ENCODE results near the gene FBXL19.
A peak's percentile ranks its signal among the peaks of the same experiment; 100 is the strongest.

FBXL19 gene

GRCh38 chr16:30896261-30896888 is 27.0 kb upstream of the FBXL19 start, which contains the start of gene CTF1:
Gene CTF1 (plus strand): TSS chr16:30896614. CDS start chr16:30896644, 30 bp downstream.
- H2AFZ ChIP-seq: peak within 1 kb of the TSS; percentile 92
- TF ChIP-seq CTCF (IDR thresholded peaks at IDR 0.05): no peak
- no peaks in the 10 kb centered on the region for H3K27me3 ChIP-seq (ENCODE audit: control insufficient read depth, insufficient read depth, low read length)
- peak within 1 kb of the TSS; percentile 96 for H3K27ac ChIP-seq
- peak within 1 kb of the TSS; percentile 99 for H3K4me2 ChIP-seq (ENCODE audit: low read length)
- no peaks in the 10 kb centered on the region for H3K9me3 ChIP-seq (ENCODE audit: control insufficient read depth, low read length)
- peaks cover 21% of the 10 kb centered on the region for H3K4me1 ChIP-seq
- H3K79me2 ChIP-seq: peaks cover 9% of the 10 kb centered on the region
- peak within 1 kb of the TSS; percentile 50 for H3K9ac ChIP-seq
- H3K4me3 ChIP-seq (ENCODE audit: low read depth, low read length): peak within 1 kb of the TSS; percentile 80
- H3K36me3 ChIP-seq (ENCODE audit: control insufficient read depth, insufficient read depth, low read length): no peaks in the 10 kb centered on the region

- peak overlapping the region; percentile 50 for H3K9ac ChIP-seq
- H3K4me3 ChIP-seq (ENCODE audit: low read depth, low read length): peak overlapping the region; percentile 80
- peak overlapping the region; percentile 96 for H3K27ac ChIP-seq
- H3K27me3 ChIP-seq (ENCODE audit: control insufficient read depth, insufficient read depth, low read length): no peaks in the 10 kb centered on the region
- peak overlapping the region; percentile 99 for H3K4me2 ChIP-seq (ENCODE audit: low read length)
- peaks cover 9% of the 10 kb centered on the region for H3K79me2 ChIP-seq
- TF ChIP-seq CTCF (IDR thresholded peaks at IDR 0.05): no peak
- peaks cover 21% of the 10 kb centered on the region for H3K4me1 ChIP-seq
- peak overlapping the region; percentile 92 for H2AFZ ChIP-seq
- H3K9me3 ChIP-seq (ENCODE audit: control insufficient read depth, low read length): no peaks in the 10 kb centered on the region
- H3K36me3 ChIP-seq (ENCODE audit: control insufficient read depth, insufficient read depth, low read length): no peaks in the 10 kb centered on the region
Observed at GRCh38 chr16:30896889-30897733, 26.3 kb upstream of the FBXL19 start.

- no peaks in the 10 kb centered on the region for H3K79me2 ChIP-seq
- no peak overlapping the region for H2AFZ ChIP-seq
- no peaks in the 10 kb centered on the region for H3K27me3 ChIP-seq (ENCODE audit: control insufficient read depth, insufficient read depth, low read length)
- no peaks in the 10 kb centered on the region for H3K9me3 ChIP-seq (ENCODE audit: control insufficient read depth, low read length)
- no peaks in the 10 kb centered on the region for H3K36me3 ChIP-seq (ENCODE audit: control insufficient read depth, insufficient read depth, low read length)
- no peak overlapping the region for H3K4me3 ChIP-seq (ENCODE audit: low read depth, low read length)
- H3K27ac ChIP-seq: no peak overlapping the region
- peaks cover 16% of the 10 kb centered on the region for H3K4me1 ChIP-seq
- H3K9ac ChIP-seq: no peak overlapping the region
- no peak overlapping the region for H3K4me2 ChIP-seq (ENCODE audit: low read length)
- TF ChIP-seq CTCF (IDR thresholded peaks at IDR 0.05): no peak
Observed at GRCh38 chr16:30899794-30900193, 23.6 kb upstream of the FBXL19 start.

GRCh38 chr16:30900588-30900987 is 22.8 kb upstream of the FBXL19 start:
- no peak for TF ChIP-seq CTCF (IDR thresholded peaks at IDR 0.05)
- no peaks in the 10 kb centered on the region for H3K9me3 ChIP-seq (ENCODE audit: control insufficient read depth, low read length)
- no peak overlapping the region for H3K4me2 ChIP-seq (ENCODE audit: low read length)
- no peak overlapping the region for H2AFZ ChIP-seq
- H3K79me2 ChIP-seq: no peaks in the 10 kb centered on the region
- H3K9ac ChIP-seq: no peak overlapping the region
- H3K27ac ChIP-seq: no peak overlapping the region
- no peak overlapping the region for H3K4me3 ChIP-seq (ENCODE audit: low read depth, low read length)
- H3K4me1 ChIP-seq: peaks cover 11% of the 10 kb centered on the region
- H3K27me3 ChIP-seq (ENCODE audit: control insufficient read depth, insufficient read depth, low read length): no peaks in the 10 kb centered on the region
- no peaks in the 10 kb centered on the region for H3K36me3 ChIP-seq (ENCODE audit: control insufficient read depth, insufficient read depth, low read length)
